Measurements from ENCODE around the gene SYNJ2BP.
A peak's percentile ranks its signal among the peaks of the same experiment; 100 is the strongest.
"Not testable (repeated sequence)": the region's sequence is repeated elsewhere in the genome, so short reads cannot be mapped to it uniquely, and the experiment has no call there.

The SYNJ2BP gene

GRCh38 chr14:70416725-70417349 is at the start of gene SYNJ2BP:
TSS of gene SYNJ2BP (minus strand) at chr14:70417090. CDS start at chr14:70416963, 127 bp downstream.
- peak; percentile 43 to 68 for DNase-seq

- DNase-seq: no peak
These were observed 37.8 kb upstream of the SYNJ2BP start for GRCh38 chr14:70454731-70455130.

- DNase-seq: no peak
These were observed 35.0 kb upstream of the SYNJ2BP start, which contains the start of gene ADAM21 for GRCh38 chr14:70451874-70452273. TSS of gene ADAM21 (plus strand) at chr14:70452174. CDS start at chr14:70457500, 5,326 bp downstream.

- no peak for DNase-seq
These were observed 31.9 kb upstream of the SYNJ2BP start for GRCh38 chr14:70448633-70449340.

- no peak for DNase-seq
These were observed 25.9 kb upstream of the SYNJ2BP start for GRCh38 chr14:70442750-70443149.

GRCh38 chr14:70441641-70442040 is 24.8 kb upstream of the SYNJ2BP start:
- DNase-seq: no peak

GRCh38 chr14:70436867-70437266 is 20.0 kb upstream of the SYNJ2BP start:
- DNase-seq: no peak

- DNase-seq: not testable (repeated sequence)
These were observed 9.7 kb upstream of the SYNJ2BP start for GRCh38 chr14:70426555-70426954.

GRCh38 chr14:70425354-70425753 is 8.5 kb upstream of the SYNJ2BP start:
- no peak for DNase-seq

- DNase-seq: no peak
These were observed 5.6 kb upstream of the SYNJ2BP start for GRCh38 chr14:70422538-70422937.

- not testable (repeated sequence) for DNase-seq
These were observed 2.5 kb upstream of the SYNJ2BP start for GRCh38 chr14:70419270-70419931.

GRCh38 chr14:70416338-70416724 is 559 bp downstream of the SYNJ2BP start:
- DNase-seq: no peak

- DNase-seq: no peak
These were observed 1.1 kb downstream of the SYNJ2BP start for GRCh38 chr14:70415788-70416187.

- no peak for DNase-seq
These were observed 9.3 kb downstream of the SYNJ2BP start for GRCh38 chr14:70407621-70408020.

GRCh38 chr14:70406216-70406615 is 10.7 kb downstream of the SYNJ2BP start:
- not testable (repeated sequence) for DNase-seq

- DNase-seq: not testable (repeated sequence)
These were observed 13.6 kb downstream of the SYNJ2BP start for GRCh38 chr14:70403335-70403734.

- DNase-seq: no peak
These were observed 15.2 kb downstream of the SYNJ2BP start for GRCh38 chr14:70401643-70402042.

GRCh38 chr14:70398706-70399431 is 18.0 kb downstream of the SYNJ2BP start:
- no peak for DNase-seq

- no peak for DNase-seq
These were observed 18.6 kb downstream of the SYNJ2BP start for GRCh38 chr14:70398280-70398679.

GRCh38 chr14:70397746-70398145 is 19.1 kb downstream of the SYNJ2BP start:
- no peak for DNase-seq

GRCh38 chr14:70394674-70395306 is 22.1 kb downstream of the SYNJ2BP start:
- no peak for DNase-seq

GRCh38 chr14:70392676-70393075 is 24.2 kb downstream of the SYNJ2BP start:
- no peak for DNase-seq

Data from stimulated activated CD4-positive, alpha-beta T cell treated with anti-CD3 and anti-CD28 coated beads, Interleukin-4, amount 100 ng/mL, for 4 hours (primary cell).